K562 (cell line): ENCODE results near the gene TUT7. TPM values are rescaled to one million over a fixed set of nuclear protein-coding genes. Genes with fewer than 3 reads are reported as not detected.

Experiments used
- ATAC-seq: fragments of 200-7000 bp; cut with Tn5 transposase; 3 replicates; pipeline ENCODE4 v1.9.1; 2020; ENCODE audit warnings: moderate library complexity
- BruUV-seq: library from RNA; stranded (reverse); fragments of 400-500 nt; replicated peaks from 2 replicates; lab custom pipeline; 2021; lab: Mats Ljungman, UMichigan
- CTCF ChIA-PET: fragments of 300-600 bp; formaldehyde crosslinking; extraction: SDS; loops from one replicate; lab custom pipeline; 2021; ENCODE audit warnings: low intra/inter-chr PET ratio; lab: Yijun Ruan, JAX
- POLR2A ChIA-PET: fragments of 300-600, 350-650 bp; sonication (Branson Sonifier 250); formaldehyde crosslinking; extraction: SDS; loops from one replicate; lab custom pipeline; 2021; ENCODE audit warnings: antibody characterized with exemption, inconsistent platforms; lab: Yijun Ruan, JAX
- DNase-seq, 4 experiments: peaks; one replicate each; pipeline versions ENCODE4 v3.0.0 to v3.0.0-alpha.2; 2011 to 2018; ENCODE audit warnings: low spot score in 3 of 4, mixed read lengths in 3 of 4; ENCODE audit errors: extremely low read depth in 1 of 4
- FAIRE-seq: peaks from 2 replicates; lab custom pipeline; 2011; peaks lifted over from hg19 to GRCh38; lab: Jason Lieb, UNC
- H2AFZ ChIP-seq: 2 replicates; pipeline ENCODE4 v1.6.0; 2011; ENCODE audit warnings: low read depth, low read length, control low read depth, inconsistent platforms
- H3K27ac ChIP-seq: fragments of 200-600 bp; 3 replicates; pipeline ENCODE4 v1.8.0; 2011; ENCODE audit warnings: low read depth, mild to moderate bottlenecking, control low read depth, inconsistent platforms, low read length, moderate library complexity, mixed read lengths; ENCODE audit errors: extremely low read depth
- H3K27me3 ChIP-seq, 2 experiments: fragments of 300-600 bp in 1 of 2; 2 replicates in 1 of 2; 3 replicates in 1 of 2; pipeline versions ENCODE4 v1.6.0 to v1.8.0; 2011; ENCODE audit warnings: inconsistent platforms in 2 of 2, low read length in 2 of 2, mild to moderate bottlenecking in 1 of 2, mixed read lengths in 1 of 2, moderate library complexity in 1 of 2; ENCODE audit not compliant: control insufficient read depth in 2 of 2, insufficient read depth in 2 of 2
- H3K36me3 ChIP-seq: fragments of 300-600 bp; 3 replicates; pipeline ENCODE4 v1.8.0; 2011; ENCODE audit warnings: mild to moderate bottlenecking, low read length, inconsistent platforms; ENCODE audit not compliant: control insufficient read depth, insufficient read depth
- H3K4me1 ChIP-seq, 2 experiments: fragments of 200-600 bp in 1 of 2; replicated peaks in 1 of 2; 2 replicates in 1 of 2; 3 replicates in 1 of 2; pipeline versions ENCODE4 v1.5.1 to v1.8.0; 2011; ENCODE audit warnings: inconsistent platforms in 2 of 2, low read length in 2 of 2, mild to moderate bottlenecking in 1 of 2, mixed read lengths in 1 of 2, moderate library complexity in 1 of 2; ENCODE audit not compliant: control insufficient read depth in 2 of 2, insufficient read depth in 2 of 2
- H3K4me2 ChIP-seq: 2 replicates; pipeline ENCODE4 v1.6.1; 2011; ENCODE audit warnings: low read length, control low read depth, inconsistent platforms, mixed read lengths; ENCODE audit not compliant: insufficient read depth
- H3K4me3 ChIP-seq: fragments of 200-600 bp; sonication (generic), shearing (Covaris generic); 2 replicates; pipeline ENCODE4 v1.5.1; 2016; ENCODE audit warnings: control low read depth, inconsistent platforms
- H3K79me2 ChIP-seq: fragments of 200-600 bp; 3 replicates; pipeline ENCODE4 v1.8.0; 2011; ENCODE audit warnings: low read length, inconsistent platforms; ENCODE audit not compliant: control insufficient read depth, insufficient read depth
- H3K9ac ChIP-seq, 2 experiments: 2 replicates each; pipeline versions ENCODE4 v1.6.0 to v1.6.1; 2011; ENCODE audit warnings: low read depth in 2 of 2, low read length in 2 of 2, control low read depth in 1 of 2, inconsistent platforms in 1 of 2, mild to moderate bottlenecking in 1 of 2, mixed read lengths in 1 of 2; ENCODE audit not compliant: insufficient read depth in 1 of 2
- H3K9me1 ChIP-seq: one replicate; pipeline ENCODE4 v1.6.0; 2011; ENCODE audit warnings: inconsistent platforms, mild to moderate bottlenecking, low read length, moderate library complexity; ENCODE audit not compliant: control insufficient read depth, insufficient read depth
- H3K9me3 ChIP-seq: replicated peaks from 2 replicates; pipeline ENCODE4 v1.5.1; 2011; ENCODE audit warnings: low read depth, low read length, inconsistent platforms; ENCODE audit not compliant: control insufficient read depth, insufficient read depth
- H4K20me1 ChIP-seq: replicated peaks from 2 replicates; pipeline ENCODE4 v1.6.1; 2011; ENCODE audit warnings: low read length, inconsistent platforms, mixed read lengths; ENCODE audit not compliant: control insufficient read depth, insufficient read depth
- COPS2 ChIP-seq: fragments of 450-650 bp; conservative IDR thresholded peaks from 2 replicates; pipeline ENCODE4 v1.6.1; 2016; ENCODE audit warnings: mild to moderate bottlenecking, moderate library complexity
- DMBX1 ChIP-seq: fragments of 250-450 bp; sonication (Bioruptor Pico); IDR thresholded peaks from 2 replicates; pipeline ENCODE4 v1.8.0; 2022; ENCODE audit warnings: inconsistent platforms, mild to moderate bottlenecking, moderate library complexity, borderline replicate concordance
- DNMT1 ChIP-seq: fragments of 450-650 bp; IDR thresholded peaks from 2 replicates; pipeline ENCODE4 v1.6.1; 2016; ENCODE audit warnings: antibody characterized with exemption, mild to moderate bottlenecking
- FOXO4 ChIP-seq: fragments of 450-650 bp; formaldehyde crosslinking; IDR thresholded peaks from 2 replicates; pipeline ENCODE4 v1.4.0; 2020; ENCODE audit warnings: mild to moderate bottlenecking, moderate library complexity
- MAFF ChIP-seq: IDR thresholded peaks from 2 replicates; pipeline ENCODE4 v1.6.1; 2012; ENCODE audit warnings: low read length, improper control_type of control experiment
- MEF2D ChIP-seq: conservative IDR thresholded peaks from 2 replicates; pipeline ENCODE4 v1.6.1; 2016; ENCODE audit warnings: low read depth, missing genetic modification characterization, missing compliant biosample characterization
- NKRF ChIP-seq: fragments of 450-650 bp; IDR thresholded peaks from 2 replicates; pipeline ENCODE4 v1.6.1; 2016; ENCODE audit warnings: borderline replicate concordance
- POLR3A ChIP-seq: IDR thresholded peaks from 2 replicates; pipeline ENCODE4 v1.6.1; 2011; ENCODE audit warnings: borderline replicate concordance, mild to moderate bottlenecking, moderate library complexity; ENCODE audit not compliant: insufficient read length, insufficient read depth; ENCODE audit errors: extremely low read depth
- SNAPC5 ChIP-seq: fragments of 250-450 bp; sonication (Bioruptor Pico); IDR thresholded peaks from 2 replicates; pipeline ENCODE4 v1.8.0; 2021; ENCODE audit warnings: moderate library complexity, mild to moderate bottlenecking, inconsistent platforms
- TAF1 ChIP-seq: IDR thresholded peaks from 2 replicates; pipeline ENCODE4 v1.6.1; 2011; ENCODE audit warnings: mild to moderate bottlenecking, low read length, moderate library complexity; ENCODE audit not compliant: insufficient read depth, control insufficient read depth, severe bottlenecking; ENCODE audit errors: extremely low read depth
- TSHZ1 ChIP-seq: fragments of 250-450 bp; sonication (Bioruptor Pico); IDR thresholded peaks from 2 replicates; pipeline ENCODE4 v1.4.0; 2020; ENCODE audit warnings: mild to moderate bottlenecking, moderate library complexity
- XRCC4 ChIP-seq: IDR thresholded peaks from one replicate; pipeline ENCODE4 v1.6.1; 2011; ENCODE audit not compliant: insufficient read depth, insufficient read length; ENCODE audit errors: extremely low read depth
- ZNF12 ChIP-seq: sonication (generic); formaldehyde crosslinking; IDR thresholded peaks from 2 replicates; pipeline ENCODE4 v1.4.0; 2020; ENCODE audit warnings: mild to moderate bottlenecking, missing genetic modification reagents
- WGBS: fragments of 100-300 bp; shearing (Covaris generic); methylation state at CpG from one replicate; pipeline ENCODE4 v1.1.6; 2016; ENCODE audit warnings: low coverage, mixed read lengths; ENCODE audit not compliant: insufficient coverage; ENCODE audit errors: missing lambda C conversion rate; 5-methylcytosine and 5-hydroxymethylcytosine counted together
- in situ Hi-C: fragments of 300-500 bp; cut with MboI; formaldehyde crosslinking; loops from 4 replicates; pipeline ENCODE4 v1.15.0; 2018; ENCODE audit warnings: inconsistent platforms, mixed read lengths
- intact Hi-C: fragments of 100-400 bp; cut with micrococcal nuclease; formaldehyde crosslinking; loops from 2 replicates; pipeline ENCODE4 v1.14.2; 2022
- polyA plus RNA-seq, 8 experiments: library from polyadenylated mRNA; depleted of rRNA in 4 of 8; stranded (reverse) in 5 of 8; unstranded in 3 of 8; fragments of >200 nt; fragmentation: Nextera tagmentation in 2 of 8; fragmentation: Illumina TruSeq in 1 of 8; extraction: Ambion mirVana in 2 of 8; extraction: Trizol in 1 of 8; gene quantifications; 2 replicates each; pipeline versions ENCODE4 v1.2.1 to v1.2.3, GENCODE V29; 2011 to 2014; ENCODE audit warnings: inconsistent platforms in 1 of 8, missing spikeins in 1 of 8
- total RNA-seq, 7 experiments: library from RNA; depleted of rRNA in 6 of 7; stranded (reverse); fragments of >200 nt in 6 of 7; fragmentation: Illumina TruSeq in 2 of 7; extraction: Trizol in 2 of 7; gene quantifications; 2 replicates each; pipeline versions ENCODE4 v1.2.1 to v1.2.3, GENCODE V29; 2011 to 2021; ENCODE audit warnings: low replicate concordance in 1 of 7

Gene TUT7
- total and polyA plus RNA-seq, 9 of the 15 experiments (the other 6 are each of a cell fraction or from before 2014, with no cell fraction given): 5.9 to 26.9 (median 15.2) TPM

- TF ChIP-seq FOXO4 (no peak), MEF2D (tag) (no peak)
These were observed 104.1 kb downstream of the TUT7 start (continued) for GRCh38 chr9:86250123-86250522.

GRCh38 chr9:86248746-86249145, 105.5 kb downstream of the TUT7 start:
- in situ Hi-C loops: loop anchor here (25.0 kb wide), 1 partner anchor 436 kb away; no protein-coding TSS in a partner anchor
- Histone ChIP-seq H2AFZ (no peak overlapping the region), H3K4me1 (no peaks in the 10 kb centered on the region), H3K27me3 (no peaks in the 10 kb centered on the region), H3K36me3 (no peaks in the 10 kb centered on the region), H3K27ac (no peak overlapping the region), H3K4me3 (no peak overlapping the region), H3K79me2 (no peaks in the 10 kb centered on the region), H3K4me2 (no peak overlapping the region), H4K20me1 (no peaks in the 10 kb centered on the region), H3K9ac (no peak overlapping the region), H3K9me3 (no peaks in the 10 kb centered on the region), H3K9me1 (no peaks in the 10 kb centered on the region)
- intact Hi-C loops: no loop called here
- DNase-seq (no peak), ATAC-seq (no peak), FAIRE-seq (no peak)
- ChIA-PET POLR2A (no interaction called here), CTCF (no interaction called here)
- WGBS: 0% methylated on average over 4 of the region's 4 CpGs
- BruUV-seq: no TSS peak
- TF ChIP-seq ZNF12 (CRISPR knock-in tag) (no peak), TAF1 (no peak), XRCC4 (no peak), DMBX1 (CRISPR knock-in tag) (no peak), SNAPC5 (CRISPR knock-in tag) (no peak), COPS2 (no peak), TSHZ1 (CRISPR knock-in tag) (no peak), MAFF (no peak), POLR3A (no peak), DNMT1 (no peak), NKRF (no peak)
